GM19043 (cell line): ENCODE data around the gene DNHD1.

ENCODE experiments used
- ATAC-seq: cut with Tn5 transposase; IDR thresholded peaks from one replicate; pipeline ENCODE4 v1.9.1; 2021; ENCODE audit warnings: low read depth; ENCODE audit not compliant: unreplicated experiment

Gene DNHD1

GRCh38 chr11:6526411-6527135 lies 29.5 kb downstream of the DNHD1 start:
- ATAC-seq, result peak; percentile 70

DNA sequence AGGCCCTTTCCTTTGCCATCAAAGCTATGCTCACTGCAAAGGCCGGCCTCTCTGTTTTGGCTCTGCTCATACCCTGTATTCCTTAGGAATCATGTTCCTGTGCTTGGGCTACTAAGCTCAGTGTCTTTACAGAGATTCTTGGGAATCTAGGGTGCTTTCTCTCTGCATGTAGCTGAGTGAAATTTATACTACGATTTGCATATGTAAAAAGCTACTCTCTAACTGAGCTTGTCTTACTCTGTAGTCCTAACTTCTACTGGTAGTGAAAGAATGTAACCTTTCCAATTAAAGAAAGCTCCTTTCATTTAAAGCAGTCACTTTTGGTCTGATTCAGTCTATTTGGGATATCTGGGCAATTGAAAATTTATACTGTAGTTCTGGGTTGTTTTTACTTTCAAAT lies 32.2 kb downstream of the DNHD1 start:
- no peak for ATAC-seq

- no peak for ATAC-seq
Measured at GRCh38 chr11:6530848-6531247, 33.8 kb downstream of the DNHD1 start.

GRCh38 chr11:6531267-6531752 lies 34.2 kb downstream of the DNHD1 start:
- ATAC-seq, result peak; percentile 61

DNA sequence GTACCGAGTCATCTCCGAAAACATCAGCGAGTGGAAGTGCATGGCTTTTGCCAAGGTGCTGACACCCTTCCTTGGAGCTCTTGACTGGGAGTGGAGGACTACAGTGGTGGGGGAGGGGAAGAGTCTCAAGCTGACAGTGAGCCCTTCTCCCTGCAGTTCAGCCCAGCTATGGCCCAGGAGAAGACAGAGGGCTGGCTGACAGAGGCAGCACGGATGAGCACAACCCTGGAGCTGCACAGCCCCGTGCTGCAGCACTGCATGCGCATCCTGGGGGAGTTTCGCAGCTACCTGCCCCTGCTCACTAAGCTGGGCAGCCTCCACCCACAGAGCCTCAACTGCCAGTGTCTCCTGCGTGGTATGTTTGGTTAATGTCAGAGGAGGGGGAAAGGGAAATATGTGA lies 41.4 kb downstream of the DNHD1 start:
- no peak for ATAC-seq

GRCh38 chr11:6538945-6539344 lies 41.9 kb downstream of the DNHD1 start:
- no peak for ATAC-seq

DNA sequence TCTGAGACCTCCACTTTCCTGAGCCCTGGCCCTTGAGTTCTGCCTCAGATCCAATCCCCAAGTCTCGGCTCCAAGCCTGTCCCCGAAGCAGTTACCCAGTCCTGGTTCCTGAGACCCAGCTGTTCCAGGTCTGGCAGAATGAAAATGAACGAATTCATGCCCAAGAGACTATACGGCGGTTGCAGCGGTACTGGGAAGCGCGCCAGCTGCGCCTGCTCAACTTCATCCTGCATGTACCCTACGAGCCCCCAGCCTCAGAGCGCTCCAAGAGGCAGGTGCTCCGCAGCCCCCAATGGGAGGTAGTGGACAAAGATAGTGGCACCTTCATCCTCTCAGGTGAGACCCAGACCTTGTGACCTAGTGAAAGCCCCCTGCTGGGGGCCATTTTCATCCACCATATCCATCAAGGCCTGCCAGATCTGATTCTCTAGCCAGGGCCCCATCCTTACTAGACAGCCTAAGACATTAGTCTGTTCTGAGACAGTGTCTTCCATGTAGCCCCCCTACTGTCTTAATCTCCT lies 42.7 kb downstream of the DNHD1 start:
- no peak for ATAC-seq

DNA sequence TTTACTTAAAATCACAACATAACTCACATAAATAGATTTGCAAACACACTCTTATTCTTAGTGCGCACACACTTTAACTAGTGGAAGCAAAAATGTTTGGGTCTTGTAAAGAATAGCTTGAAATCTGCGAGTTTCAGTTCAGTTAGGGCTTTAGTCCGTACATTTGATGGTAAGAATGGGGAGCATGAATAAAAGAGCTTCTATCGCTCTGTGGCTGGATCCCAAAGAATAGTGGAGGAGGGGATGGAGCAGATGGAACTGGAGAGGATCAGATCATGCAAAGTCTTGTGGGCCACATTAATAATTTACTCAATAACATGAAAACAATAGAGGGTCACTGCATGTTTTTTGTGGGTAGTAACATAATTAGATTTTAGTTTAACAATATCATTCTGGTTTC lies 44.3 kb downstream of the DNHD1 start:
- ATAC-seq, result no peak

GRCh38 chr11:6542727-6543126 lies 45.6 kb downstream of the DNHD1 start:
- ATAC-seq, result no peak

- no peak for ATAC-seq
Measured at GRCh38 chr11:6544921-6545850, 48.1 kb downstream of the DNHD1 start.

DNA sequence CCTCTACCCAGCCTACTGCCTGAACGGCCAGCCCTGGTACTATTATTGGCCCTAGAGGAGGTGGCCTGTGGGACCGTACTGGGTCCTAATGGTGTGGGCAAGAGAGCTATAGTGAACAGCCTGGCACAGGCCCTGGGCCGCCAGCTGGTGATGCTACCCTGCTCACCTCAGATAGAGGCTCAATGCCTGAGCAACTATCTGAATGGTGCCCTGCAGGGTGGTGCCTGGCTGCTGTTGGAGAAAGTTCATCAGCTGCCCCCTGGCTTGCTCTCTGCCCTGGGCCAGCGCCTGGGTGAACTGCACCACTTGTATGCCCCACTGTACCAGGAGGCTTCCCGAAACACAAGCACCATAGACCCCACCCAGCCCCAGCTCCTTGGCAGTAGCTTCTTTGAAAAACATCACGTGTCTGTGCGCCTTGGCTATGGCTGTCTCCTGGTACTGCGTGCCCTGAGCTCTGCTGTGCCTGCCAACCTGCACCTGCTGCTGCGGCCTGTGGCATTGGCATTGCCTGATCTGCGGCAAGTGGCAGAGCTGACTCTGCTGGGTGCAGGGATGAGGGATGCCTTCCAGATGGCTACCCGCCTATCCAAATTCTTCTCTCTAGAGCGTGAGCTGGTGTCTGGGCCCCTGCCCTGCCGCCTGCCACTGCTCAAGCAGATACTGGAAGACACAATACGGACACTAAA lies 49.0 kb downstream of the DNHD1 start:
- ATAC-seq, result no peak

- no peak for ATAC-seq
Measured at GRCh38 chr11:6546735-6547134, 49.7 kb downstream of the DNHD1 start.

GRCh38 chr11:6547177-6547576 lies 50.1 kb downstream of the DNHD1 start:
- no peak for ATAC-seq

DNA sequence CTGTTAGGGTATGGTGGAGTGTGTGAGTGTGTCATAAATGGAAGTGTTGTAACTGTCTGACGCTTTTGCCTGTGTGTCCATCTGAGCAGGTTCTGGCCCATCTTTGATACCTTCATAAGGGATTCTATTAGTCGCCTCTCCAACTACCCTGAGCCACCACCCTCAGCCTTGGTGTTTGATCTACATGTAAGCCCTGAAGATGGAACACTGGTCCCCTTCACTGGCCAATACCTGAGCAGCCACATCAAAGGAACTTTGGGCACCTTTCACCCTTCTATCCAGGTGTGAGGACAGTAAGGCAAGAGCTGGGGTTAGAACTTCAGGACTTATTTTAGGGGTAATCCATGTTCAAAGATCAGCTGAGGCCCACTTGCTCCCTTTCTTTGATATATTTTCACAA lies 51.0 kb downstream of the DNHD1 start:
- no peak for ATAC-seq

DNA sequence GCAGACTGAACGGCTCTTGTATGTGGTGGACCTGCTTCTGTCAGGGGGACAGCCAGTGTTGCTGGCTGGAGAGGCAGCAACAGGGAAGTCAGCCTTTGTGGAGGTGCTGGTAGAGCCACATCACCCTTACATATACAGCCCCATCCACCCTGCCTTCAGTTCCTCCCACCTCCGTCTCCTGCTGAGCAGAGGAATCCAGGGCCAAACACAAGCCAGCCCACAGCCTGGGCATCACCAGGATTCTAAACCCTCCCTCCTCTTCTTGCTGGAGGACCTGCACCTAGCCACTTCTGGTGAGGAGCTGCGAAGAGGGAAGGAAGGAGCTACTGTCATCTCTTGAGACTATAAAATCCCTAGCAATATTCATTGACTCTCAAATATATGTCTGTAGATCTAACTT lies 51.6 kb downstream of the DNHD1 start:
- no peak for ATAC-seq

DNA sequence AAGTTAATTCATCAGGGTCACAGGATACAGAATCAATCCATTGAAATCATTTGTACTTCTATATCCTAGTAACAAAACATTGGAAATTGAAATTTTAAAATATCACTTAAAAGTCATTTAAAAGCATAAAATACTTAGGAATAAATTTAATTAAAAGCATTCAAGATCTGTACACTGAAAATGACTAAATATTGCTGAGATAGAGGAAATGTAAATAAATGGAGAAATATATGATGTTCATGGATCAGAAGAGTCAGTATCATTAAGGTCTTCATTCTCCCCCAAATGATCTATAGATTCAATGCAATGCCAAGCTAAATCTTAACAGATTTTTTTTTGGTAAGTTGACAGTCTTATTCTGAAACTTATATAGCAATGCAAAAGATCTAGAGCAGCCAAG lies 56.6 kb downstream of the DNHD1 start:
- ATAC-seq, result no peak

GRCh38 chr11:6554828-6555706 lies 58.0 kb downstream of the DNHD1 start:
- no peak for ATAC-seq

DNA sequence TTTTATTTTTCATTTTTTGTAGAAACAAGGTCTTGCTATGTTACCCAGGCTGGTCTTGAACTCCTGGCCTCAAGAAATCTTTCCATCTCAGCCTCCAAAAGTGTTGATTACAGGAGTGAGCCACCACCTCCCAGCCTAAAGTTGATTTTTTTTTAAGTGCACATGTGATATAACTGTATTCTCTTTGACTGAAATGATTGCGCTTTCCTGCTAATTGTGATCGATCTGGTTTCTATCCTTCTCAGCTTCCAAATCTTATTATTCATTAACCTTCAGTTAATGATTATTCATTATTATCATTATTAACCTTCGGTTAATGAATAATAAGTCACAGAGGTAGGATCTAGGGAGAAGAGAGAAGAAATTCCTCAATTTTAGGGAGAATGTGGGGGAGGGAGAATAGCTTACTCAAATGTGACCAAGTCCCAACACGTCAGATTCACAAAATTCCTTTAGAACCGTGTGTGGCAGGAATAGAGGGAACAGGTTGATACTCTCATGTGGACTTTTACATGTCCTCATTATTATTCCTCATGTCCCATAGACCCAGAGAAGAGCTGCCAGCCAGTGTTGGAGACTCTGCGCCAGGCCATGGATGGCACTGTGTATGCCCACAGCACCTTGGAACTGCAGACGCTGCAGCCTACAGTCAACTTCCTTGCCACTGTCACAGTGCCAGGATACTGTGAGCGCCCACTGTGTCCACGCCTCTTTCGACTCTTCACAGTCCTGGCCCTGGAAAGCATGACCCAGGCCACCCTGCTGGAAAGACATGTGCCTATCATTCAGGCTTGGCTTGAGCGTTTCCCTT lies 59.3 kb downstream of the DNHD1 start:
- no peak for ATAC-seq

DNA sequence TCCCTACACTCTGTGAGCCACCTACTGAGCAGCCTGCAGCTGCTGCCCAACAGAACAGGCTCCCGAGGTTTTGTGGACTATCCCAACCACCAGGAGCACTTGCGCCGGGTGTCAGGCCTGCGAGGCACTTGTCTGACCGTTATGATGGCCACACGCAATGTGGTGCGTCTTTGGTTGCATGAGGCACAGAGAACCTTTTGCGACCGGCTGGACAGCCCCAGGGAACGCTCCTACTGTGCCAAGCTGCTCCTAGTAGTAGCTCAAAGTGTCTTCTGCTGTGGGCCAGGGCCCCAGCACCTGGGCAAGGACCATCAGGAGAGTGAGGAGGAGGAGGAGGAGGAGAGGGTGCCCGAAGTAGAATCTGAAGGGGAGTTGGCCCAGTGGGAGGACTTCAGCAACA lies 60.0 kb downstream of the DNHD1 start:
- ATAC-seq, result no peak
